GM12874 (cell line): ENCODE results near the gene ADAMTS5.

Source experiments
- CTCF ChIP-seq: IDR thresholded peaks from 2 replicates; pipeline ENCODE4 v1.5.1; 2011; ENCODE audit warnings: low read depth, mild to moderate bottlenecking, control low read depth, low read length, moderate library complexity; ENCODE audit not compliant: insufficient read depth

Gene ADAMTS5

GRCh38 chr21:26935977-26936376 is 30.9 kb downstream of the ADAMTS5 start:
- TF ChIP-seq CTCF = no peak

- no peak for TF ChIP-seq CTCF
Measured at GRCh38 chr21:26934383-26934782, 32.5 kb downstream of the ADAMTS5 start.

GRCh38 chr21:26933448-26933847 is 33.4 kb downstream of the ADAMTS5 start:
- no peak for TF ChIP-seq CTCF

GRCh38 chr21:26925636-26926035 is 41.3 kb downstream of the ADAMTS5 start:
- no peak for TF ChIP-seq CTCF

- TF ChIP-seq CTCF = no peak
Measured at GRCh38 chr21:26925122-26925521, 41.8 kb downstream of the ADAMTS5 start.

GRCh38 chr21:26923986-26924385 is 42.9 kb downstream of the ADAMTS5 start:
- TF ChIP-seq CTCF = no peak

- TF ChIP-seq CTCF = no peak
Measured at GRCh38 chr21:26920055-26920454, 46.8 kb downstream of the ADAMTS5 start.
